Transverse colon (tissue), 3 donors: ENCODE data around the gene CLEC4D.

Experiments
- POLR2A ChIP-seq: fragments of 450-650 bp; IDR thresholded peaks from one replicate; pipeline ENCODE4 v1.6.1; 2016; ENCODE audit warnings: antibody characterized with exemption, mild to moderate bottlenecking, moderate library complexity
- TF ChIP-seq, protein P1 (sequence below), 5 experiments: fragments of 200-600 bp in 3 of 5; fragments of 450-650 bp in 2 of 5; sonication (generic) in 3 of 5; IDR thresholded peaks; 1 replicate in 2 of 5; 2 replicates in 3 of 5; pipeline ENCODE4 v1.5.1; 2016 to 2017; ENCODE audit warnings: antibody characterized with exemption in 5 of 5, inconsistent platforms in 3 of 5, mild to moderate bottlenecking in 2 of 5, moderate library complexity in 1 of 5

DNA sequence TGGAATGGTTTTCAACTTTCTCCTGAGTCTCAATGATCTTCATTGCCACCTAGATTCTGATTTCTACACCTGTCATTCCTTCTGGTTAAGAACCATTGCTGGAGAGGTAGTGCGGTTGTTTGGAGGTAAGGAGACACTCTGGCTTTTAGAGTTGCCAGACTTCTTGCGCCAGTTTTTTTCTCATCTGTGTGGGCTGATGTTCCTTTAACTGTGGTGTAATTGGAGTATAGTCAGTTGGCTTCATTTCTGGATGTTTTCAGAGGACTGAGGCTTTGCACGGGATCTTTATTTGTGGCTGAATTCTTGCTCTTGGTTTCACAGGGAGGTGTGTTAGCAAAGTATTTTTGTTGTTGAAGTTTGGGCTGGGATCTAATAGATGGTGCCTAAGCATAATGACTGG is 5.7 kb upstream of the CLEC4D start:
- TF ChIP-seq, protein P1, sequence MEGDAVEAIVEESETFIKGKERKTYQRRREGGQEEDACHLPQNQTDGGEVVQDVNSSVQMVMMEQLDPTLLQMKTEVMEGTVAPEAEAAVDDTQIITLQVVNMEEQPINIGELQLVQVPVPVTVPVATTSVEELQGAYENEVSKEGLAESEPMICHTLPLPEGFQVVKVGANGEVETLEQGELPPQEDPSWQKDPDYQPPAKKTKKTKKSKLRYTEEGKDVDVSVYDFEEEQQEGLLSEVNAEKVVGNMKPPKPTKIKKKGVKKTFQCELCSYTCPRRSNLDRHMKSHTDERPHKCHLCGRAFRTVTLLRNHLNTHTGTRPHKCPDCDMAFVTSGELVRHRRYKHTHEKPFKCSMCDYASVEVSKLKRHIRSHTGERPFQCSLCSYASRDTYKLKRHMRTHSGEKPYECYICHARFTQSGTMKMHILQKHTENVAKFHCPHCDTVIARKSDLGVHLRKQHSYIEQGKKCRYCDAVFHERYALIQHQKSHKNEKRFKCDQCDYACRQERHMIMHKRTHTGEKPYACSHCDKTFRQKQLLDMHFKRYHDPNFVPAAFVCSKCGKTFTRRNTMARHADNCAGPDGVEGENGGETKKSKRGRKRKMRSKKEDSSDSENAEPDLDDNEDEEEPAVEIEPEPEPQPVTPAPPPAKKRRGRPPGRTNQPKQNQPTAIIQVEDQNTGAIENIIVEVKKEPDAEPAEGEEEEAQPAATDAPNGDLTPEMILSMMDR (IDR thresholded peaks at IDR 0.05) = no peak
- no peak for TF ChIP-seq POLR2A
